Measurements from ENCODE around the gene SLC5A12.

SLC5A12 gene

DNA sequence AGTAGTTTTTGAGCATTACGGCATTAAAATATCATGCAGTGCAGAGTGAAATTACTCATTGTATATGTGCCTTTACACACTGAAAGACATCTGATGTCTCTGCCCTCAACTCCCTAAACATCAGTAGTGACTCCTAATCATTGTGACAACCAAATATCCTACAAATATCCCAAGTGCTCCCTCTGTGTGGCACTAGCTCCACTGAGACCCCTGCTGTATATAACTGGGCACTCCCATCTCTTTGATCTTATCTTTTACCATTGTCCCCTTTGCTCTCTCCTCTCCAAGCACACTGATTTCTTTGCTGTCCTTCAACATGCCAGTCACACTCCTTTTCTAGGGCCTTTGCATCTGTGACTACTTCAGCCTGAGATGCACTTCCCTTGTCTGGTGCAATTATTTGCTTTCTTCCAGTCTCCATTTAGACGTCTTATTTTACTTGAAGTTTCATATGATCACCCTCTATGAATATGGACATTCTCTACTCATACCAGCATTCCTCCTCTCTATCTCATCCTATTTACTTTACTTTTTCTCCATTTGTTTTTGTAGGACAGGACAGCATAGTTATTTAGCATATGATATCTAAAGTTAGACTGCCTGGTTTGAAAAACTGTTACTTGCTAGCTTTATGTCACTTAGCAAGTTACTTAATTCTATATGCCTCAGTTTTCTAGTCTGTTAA, 2.4 kb downstream of the SLC5A12 start:
- DNase-seq (ENCODE audit: low spot score): no peak

DNA sequence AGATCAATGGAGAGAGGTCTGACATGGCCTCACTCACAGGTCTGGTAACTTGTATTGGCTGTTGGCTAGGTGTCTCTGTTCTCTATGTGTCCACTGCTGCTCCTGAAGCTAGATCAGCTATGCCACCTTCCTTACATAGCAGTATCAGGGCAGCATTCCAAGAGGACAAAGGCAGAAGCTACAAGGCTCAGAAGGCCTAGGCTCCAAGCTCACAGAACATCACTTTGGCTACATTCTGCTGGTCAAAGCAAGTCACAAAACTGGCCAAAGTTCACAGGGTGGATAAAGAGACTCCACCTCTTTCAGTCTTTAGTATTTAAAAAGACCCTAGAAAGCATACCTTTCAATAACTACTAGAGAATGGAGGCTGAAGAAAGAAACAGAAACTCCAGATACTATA, 4.1 kb downstream of the SLC5A12 start:
- no peak for DNase-seq (ENCODE audit: low spot score)

DNA sequence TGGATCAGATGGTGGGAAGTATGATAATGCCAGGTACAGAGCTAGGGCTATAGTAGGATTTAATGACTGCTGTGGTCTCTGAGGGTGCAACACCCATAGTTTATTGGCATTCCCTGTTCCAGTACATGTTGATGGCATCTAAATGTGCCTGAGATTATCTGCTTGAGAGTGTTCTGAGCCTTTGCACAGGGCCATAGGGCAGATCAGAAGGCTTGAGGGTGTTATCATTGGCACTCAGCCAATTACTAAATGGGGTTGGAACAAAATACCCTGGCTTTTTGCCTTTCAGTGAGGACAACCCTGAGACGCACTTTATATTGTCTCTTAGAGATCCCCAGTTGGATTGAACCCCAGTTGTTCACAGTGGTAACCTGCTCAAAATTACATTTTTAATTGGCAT, 6.7 kb downstream of the SLC5A12 start:
- DNase-seq (ENCODE audit: low spot score): no peak

DNA sequence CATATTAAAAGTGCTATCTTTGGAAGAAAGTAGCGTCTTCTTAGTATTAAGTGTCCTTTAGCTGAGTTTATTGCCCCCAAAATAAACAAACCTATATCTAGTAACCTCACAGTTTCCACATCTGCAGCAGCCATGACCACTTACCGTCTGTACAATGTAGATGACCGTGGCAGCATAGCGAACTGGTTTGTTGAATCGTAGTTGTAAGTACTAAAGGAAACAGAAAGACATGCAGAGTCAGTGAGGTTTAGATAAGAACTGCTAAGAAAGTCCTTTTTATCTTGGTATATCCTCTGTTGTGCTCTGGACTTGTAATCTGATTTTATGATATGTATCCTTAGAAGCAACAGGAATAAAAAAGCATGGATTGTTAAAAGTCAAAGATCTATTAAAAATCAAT, 9.4 kb downstream of the SLC5A12 start:
- no peak for DNase-seq (ENCODE audit: low spot score)

DNA sequence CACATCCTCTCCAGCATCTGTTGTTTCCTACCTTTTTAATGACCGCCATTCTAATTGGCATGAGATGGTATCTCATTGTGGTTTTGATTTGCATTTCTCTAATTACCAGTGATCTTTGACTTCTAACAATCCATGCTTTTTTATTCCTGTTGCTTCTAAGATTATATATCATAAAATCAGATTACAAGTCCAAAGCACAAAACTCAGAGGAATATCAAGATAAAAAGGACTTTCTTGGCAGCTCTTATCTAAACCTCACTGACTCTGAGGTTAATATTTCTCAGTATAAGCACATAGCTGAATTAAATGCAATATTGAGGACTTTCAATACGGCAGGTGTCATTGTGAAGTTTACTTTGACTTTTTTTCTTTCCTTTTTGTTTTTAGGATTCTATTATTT, 11.4 kb downstream of the SLC5A12 start:
- DNase-seq (ENCODE audit: low spot score): no peak

DNA sequence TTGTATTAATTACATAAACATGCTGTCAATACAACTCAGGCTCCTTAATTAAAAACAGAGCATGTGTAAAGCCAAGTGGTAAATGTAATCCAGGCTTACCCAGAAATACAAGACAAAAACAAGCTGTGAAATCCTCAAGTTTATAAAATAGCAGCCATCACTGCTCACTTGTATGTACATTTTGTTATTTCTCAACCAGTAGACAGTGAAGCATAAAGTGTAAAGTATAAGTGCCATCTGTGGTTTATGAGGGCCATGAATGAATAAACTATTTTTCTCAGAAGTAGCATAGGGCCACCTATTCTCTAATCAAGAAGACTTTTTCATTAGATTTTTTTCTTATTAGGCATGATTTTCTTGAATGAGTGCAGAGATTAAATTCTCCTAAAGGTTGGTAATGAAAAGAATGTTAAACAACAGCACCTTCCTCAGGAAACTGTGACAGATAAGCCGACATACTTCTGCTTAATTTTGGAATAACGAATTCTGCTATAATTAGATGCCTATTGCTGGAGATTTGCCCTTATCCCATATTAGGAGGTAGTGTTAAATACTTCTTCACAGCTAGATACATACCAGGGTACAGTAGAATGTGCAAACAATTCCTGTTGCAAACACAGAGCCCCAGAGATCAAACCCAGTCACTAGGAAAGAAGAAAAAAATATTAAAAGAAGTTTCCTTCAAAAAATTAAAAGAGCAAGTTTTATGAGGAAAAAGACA, 13.0 kb downstream of the SLC5A12 start:
- no peak for DNase-seq (ENCODE audit: low spot score)

DNA sequence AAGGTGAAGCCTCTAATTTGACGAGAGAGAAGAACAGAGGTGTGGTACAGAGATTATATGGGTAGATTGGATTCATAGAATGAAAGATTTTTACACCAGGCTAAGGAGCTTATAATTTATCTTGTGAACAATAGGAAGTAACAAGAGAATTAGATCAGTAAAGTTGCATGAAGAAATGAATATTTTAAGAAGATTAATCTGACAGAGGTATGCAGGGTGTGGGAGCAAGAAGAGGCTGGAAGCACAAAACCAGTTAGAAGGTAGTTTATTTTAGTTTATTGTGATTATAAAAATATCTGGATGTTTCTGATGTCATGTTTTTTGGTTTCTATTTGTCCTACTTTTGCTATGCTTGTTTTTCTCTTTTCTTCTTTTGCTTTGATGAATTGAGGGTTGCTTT, 15.7 kb downstream of the SLC5A12 start:
- no peak for DNase-seq (ENCODE audit: low spot score)

DNA sequence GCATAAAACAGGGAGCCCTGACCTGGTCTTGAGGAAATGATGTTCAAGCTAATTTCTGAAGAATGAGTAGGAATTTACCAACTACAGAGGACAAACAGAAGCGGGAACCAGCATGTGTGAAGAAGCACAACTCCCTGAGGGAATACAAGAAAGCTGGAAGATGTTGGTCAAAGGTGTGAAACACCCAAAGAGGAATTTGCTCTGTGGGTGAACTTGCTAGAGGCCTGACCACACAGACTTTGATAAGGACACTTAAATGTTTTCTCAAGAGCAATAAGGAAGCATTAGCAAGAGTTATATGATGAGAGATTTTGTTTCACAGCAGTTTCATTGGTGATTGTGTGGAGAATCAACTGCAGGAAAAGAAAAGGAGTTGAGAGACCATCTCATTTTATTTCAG, 17.6 kb downstream of the SLC5A12 start:
- no peak for DNase-seq (ENCODE audit: low spot score)

DNA sequence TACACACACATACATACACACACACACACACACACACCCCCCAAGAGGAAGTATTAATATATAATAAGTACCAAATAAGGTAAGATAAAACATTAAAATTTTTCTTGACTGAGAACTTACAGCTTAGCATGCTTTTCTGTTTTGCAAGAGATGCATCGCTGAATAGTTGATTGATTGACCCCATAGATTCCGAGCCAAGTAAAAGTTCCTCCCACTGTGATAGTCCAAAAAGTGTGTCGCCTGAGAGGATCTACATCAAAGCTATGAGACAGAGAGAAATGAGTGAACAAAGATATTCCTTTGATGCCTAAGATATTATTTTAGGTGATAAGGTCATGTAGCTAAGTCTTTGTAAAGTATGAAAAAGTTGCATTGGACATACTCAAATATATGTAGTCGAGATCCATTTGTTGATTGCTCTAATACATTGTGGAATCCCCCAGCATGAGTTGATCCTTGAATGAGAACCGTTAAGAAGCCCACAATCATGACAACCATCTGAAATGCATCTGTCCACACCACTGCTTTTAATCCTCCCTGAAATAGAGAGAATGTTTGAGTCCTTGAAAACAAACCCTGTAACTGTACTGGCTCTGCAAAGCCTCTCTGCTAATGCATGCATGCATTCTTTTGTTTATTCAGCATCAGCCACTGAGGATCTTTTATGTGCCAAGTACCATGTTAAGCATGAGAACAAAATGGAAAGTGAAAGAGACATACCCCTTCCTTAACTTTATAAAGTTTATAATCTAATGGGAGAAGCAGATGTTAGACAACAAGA, 18.3 kb downstream of the SLC5A12 start:
- no peak for DNase-seq (ENCODE audit: low spot score)

DNA sequence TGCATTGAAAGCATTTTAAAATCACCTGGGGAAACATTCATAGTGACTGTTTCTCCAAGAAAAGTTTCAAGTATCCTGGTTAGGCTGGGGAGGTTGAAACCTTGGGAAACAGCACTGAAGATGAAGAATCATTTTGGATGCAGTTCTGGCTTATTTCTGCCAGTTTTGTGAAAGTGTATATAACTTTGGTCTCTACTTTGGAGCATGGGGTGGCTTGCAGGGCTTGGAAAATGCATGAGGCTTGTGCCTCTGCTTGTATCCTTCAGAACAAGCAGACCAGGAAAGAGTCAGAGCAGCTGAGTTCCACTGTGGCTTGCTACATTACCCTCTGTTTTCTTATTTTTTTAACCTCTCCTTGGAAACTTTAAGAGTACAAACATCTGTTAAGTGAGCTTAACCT, 19.5 kb downstream of the SLC5A12 start:
- no peak for DNase-seq (ENCODE audit: low spot score)

DNA sequence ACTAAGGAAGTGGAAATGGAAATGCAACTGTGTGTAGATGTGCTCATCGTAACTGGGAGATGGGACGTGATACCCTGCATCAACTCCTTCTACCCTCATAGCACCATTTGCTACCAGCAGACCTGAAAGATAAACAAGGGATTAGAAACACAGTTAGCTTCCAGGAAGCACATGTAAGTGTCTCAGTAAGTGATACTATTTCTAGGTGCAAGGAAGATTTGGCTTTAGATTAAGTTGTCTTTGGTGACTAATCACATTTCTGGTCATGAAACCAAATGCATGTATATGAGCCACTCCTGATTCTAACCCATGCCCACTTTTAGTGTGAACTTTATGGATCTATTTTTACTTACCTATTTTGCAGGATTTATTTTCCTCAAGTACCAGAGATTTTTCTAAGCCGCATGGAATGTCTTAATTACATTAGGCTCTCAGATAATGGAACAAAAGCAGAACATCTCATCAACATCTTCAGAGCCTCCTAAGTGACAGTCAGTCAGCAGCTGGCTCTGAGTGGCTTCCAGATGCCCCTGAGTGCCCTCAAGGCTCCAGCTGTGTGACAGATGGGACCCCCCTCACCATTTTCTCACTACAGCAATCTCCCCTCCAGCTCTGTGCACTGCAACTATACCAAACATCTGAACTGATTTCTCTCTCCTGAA, 21.2 kb downstream of the SLC5A12 start:
- no peak for DNase-seq (ENCODE audit: low spot score)

DNA sequence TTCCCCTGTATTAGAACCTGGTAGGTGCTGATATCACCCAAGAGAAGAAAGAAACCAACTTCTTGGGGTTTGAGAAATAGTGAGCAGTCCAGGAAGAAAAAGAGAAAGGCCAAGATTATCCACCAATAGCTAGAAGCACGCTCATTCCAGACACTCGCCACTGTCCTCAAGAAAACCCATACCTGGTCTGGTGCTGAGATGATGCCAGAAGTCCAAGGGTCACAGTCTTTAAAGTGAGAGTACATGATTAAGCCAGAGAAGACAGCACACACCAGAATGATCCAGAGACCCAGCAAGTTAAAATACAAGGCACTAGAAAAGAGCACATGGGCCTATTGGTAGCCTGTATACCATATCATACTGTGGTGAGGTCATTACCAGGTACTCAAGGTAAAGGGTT, 23.6 kb downstream of the SLC5A12 start:
- DNase-seq (ENCODE audit: low spot score): no peak

DNA sequence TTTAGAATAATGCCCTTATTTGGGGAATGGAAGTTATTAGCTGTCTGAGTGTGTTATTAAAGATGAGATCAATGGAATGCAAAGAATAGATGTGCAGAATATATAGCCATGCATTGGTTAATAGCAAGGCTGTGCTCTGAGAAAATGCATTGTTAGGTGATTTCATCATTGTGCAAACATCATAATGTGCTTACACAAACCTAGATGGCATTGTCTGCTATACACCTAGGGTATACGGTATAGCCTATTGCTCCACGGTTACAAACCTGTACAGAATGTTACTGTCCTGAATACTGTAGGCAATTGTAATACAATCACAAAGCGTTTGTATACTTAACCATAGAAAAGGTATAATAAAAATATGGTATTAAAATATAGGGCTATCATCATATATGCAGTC, 25.5 kb downstream of the SLC5A12 start:
- no peak for DNase-seq (ENCODE audit: low spot score)

DNA sequence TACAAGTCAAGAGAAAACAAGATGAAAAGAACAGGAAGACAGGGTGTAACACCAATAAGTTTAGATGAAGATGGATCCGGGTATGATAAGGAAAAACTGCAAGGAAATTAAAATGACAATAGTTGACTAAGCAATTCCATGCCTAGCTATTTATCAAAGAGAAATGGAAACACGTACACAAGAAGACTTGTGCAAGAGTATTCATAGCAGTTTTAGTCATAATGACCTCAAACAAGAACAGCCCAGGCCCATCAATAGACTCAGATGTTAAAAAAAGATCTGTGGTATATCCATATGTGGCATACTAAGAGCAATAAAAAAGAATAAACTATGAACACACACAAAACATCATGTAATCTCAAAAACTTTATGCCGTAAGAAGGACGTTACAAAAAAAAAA, 33.2 kb downstream of the SLC5A12 start:
- no peak for DNase-seq (ENCODE audit: low spot score)

DNA sequence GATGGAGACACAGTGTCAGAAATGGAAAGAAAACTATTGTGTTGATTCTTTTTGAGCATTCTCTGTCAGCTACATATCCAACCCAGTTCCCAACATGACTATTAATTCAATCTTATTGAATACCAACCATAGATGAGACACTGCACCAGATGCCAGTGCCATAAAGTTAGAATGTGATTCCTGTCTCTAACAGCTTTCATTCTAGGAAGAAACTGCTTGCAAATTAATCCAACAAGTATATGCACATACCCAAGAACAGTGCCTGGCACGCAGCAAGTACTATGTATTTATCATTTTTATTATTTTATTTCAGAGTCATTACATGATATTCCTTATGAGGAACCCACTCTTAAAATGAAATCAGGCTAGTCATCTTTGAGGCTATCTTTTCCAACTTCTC, 34.5 kb downstream of the SLC5A12 start:
- no peak for DNase-seq (ENCODE audit: low spot score)

DNA sequence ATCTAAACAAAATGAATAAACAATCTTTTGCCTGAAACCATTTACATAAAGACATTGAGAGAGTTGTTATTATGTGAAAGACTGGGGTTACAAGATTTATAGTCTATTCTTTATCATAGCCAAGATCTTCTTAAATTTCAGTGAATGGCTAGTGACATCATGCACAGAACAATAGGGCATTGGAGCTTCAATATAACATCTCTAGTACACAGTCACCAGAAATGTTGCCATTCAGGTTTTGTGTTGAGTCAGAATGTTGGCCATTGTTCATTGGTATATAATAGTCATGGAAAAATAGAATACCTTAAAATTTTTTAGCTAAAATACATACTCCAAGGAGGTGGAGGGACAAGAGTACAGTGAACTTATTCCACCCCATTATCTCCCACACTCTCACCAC, 44.3 kb downstream of the SLC5A12 start:
- DNase-seq (ENCODE audit: low spot score): no peak

DNA sequence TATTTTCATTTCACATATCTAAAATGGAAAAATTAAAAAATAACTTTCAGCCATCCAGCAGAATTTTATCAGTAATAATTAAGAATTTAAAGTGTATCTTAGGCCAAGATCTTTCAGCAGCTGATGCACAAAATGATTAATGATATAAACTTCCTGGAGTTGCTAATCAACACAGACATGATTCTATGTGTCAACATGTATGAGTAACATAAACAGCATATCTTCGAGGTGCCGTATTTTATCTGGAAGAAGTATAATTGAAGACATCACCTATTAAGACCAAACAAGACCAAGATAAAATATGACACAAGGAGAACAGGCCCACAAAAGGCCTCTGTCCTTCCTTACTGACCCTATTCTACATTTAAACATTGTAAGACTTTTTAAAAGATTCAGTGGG, 45.2 kb downstream of the SLC5A12 start:
- no peak for DNase-seq (ENCODE audit: low spot score)

DNA sequence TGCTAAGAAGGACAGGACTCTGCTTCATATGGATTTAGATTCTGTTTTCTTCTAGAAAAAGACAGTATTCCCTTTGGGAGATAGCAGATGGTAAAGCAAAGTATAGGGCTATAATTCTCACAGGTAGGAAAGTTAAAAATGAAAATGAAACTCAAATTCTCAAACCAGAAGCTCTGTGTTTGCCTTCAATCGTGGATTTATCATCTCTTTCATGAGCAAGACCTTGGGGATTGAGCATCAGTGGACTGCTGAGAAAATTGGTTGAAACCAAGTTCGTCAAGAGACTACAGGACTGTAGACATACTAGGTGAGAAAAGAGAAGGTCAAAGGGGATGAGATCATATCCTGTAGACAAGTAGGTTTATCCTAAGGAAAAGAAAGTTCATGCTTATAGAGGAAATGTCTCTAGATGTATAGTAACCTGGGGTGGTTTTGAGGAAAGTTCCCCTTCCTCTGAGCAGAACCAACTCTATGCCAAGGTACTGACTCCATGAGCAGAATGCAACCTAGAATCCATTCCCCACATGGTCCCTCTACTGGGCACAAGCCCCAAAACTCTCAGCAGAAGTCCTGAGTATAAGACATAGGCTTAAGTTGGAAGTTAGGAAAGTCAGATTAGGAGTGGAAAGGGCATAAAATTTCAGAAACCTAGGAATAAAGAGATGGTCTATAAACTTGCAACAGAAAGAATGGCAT, 46.5 kb downstream of the SLC5A12 start:
- no peak for DNase-seq (ENCODE audit: low spot score)

DNA sequence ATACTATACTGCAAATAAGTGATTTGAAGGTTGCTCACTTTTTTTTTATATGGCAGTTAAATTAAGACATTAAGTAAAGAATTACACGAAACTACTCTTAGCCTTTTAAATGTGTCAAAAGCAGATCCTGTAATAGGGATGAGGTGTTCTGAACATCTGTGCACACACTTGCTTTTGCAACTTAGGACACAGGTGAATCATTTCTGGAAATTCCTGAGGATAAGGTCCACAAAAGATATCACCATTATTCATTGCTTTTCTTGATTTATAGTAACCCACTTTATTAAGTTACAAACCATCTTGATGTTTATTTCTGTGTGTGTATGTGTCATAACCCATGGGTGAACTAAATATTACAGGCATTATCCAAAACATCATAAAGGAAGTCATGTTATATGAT, 55.9 kb downstream of the SLC5A12 start:
- DNase-seq (ENCODE audit: low spot score): no peak

DNA sequence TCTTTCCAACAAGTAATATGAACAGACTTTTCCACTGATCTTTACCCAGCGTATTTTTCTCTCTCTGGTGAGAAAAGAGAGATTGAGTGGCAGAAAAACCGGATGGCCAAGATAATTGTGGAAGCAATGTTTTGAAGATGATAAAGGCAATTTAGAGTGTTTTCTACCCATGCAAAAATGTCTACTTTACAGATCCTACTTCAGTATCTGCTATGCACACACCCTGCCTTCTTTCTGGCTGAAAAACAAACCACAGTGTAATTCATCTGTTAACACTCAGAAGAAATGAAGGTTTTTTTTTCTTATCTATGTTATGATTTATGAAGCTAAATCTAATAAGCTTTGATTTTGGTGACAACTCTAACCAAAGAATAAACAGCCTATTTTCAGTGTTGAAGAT, 56.8 kb downstream of the SLC5A12 start:
- DNase-seq (ENCODE audit: low spot score): no peak

DNA sequence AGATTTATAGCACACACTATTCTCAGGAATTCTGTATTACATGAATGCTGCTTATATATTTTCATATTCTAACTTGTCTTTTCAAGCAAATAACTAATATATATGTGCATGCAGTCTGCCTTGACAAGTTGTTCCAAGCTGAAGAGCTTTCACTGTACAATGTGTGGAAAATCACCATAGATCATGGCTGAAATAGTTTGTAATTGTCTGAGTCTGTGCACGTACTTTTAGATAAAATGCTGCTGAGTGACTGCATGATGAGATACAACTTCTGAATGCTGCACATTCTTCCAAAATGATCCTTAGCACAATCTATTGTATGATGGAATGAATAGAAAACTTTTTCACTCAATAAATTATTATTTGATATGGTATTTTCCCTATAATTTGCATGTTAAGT, 58.9 kb downstream of the SLC5A12 start:
- DNase-seq (ENCODE audit: low spot score): no peak

DNA sequence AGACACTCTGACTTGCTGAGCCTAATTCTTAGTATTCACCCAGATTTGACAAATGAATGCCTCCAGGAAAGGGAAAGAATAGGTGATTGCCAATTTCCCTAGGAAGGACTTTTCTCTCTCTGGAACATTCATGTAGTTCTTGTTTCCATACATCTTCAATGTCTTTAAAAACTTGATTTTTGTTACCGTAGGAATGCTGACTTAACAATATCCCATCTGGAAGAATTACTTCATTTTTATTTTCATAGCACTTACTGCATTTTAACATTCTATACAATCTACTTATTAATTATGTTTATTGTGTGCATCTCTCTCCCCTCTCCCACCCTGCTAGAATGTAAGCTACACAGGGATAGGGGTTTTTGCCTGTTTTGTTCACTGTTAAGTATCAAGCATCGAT, 66.6 kb downstream of the SLC5A12 start:
- DNase-seq (ENCODE audit: low spot score): no peak
